Fibroblast of lung (primary cell): ENCODE data around the gene ITGB1. TPM values are rescaled to one million over a fixed set of nuclear protein-coding genes. Genes with fewer than 3 reads are reported as not detected.

Source experiments
- DNase-seq, 2 donors: peaks; one replicate each; pipeline versions ENCODE4 v3.0.0 to v3.0.0-alpha.2; 2010; ENCODE audit warnings: low read depth in 2 of 2
- H2AFZ ChIP-seq: 2 replicates; pipeline ENCODE4 v1.5.1; 2012; ENCODE audit warnings: low read length, control low read depth, inconsistent platforms
- H3K27ac ChIP-seq: 2 replicates; pipeline ENCODE4 v1.5.1; 2011; ENCODE audit warnings: low read length, control low read depth; ENCODE audit not compliant: insufficient read depth
- H3K27me3 ChIP-seq: 2 replicates; pipeline ENCODE4 v1.5.1; 2011; ENCODE audit warnings: mild to moderate bottlenecking, low read length; ENCODE audit not compliant: control insufficient read depth, insufficient read depth
- H3K36me3 ChIP-seq: 2 replicates; pipeline ENCODE4 v1.5.1; 2011; ENCODE audit warnings: low read length; ENCODE audit not compliant: control insufficient read depth, insufficient read depth
- H3K4me1 ChIP-seq: 2 replicates; pipeline ENCODE4 v1.5.1; 2011; ENCODE audit warnings: low read length; ENCODE audit not compliant: control insufficient read depth, insufficient read depth; ENCODE audit errors: extremely low read depth
- H3K4me2 ChIP-seq: 2 replicates; pipeline ENCODE4 v1.5.1; 2011; ENCODE audit warnings: low read length, control low read depth; ENCODE audit not compliant: insufficient read depth; ENCODE audit errors: extremely low read depth
- H3K4me3 ChIP-seq, 4 experiments: fragments of 200-600 bp in 1 of 4; sonication (generic) in 1 of 4; replicated peaks in 1 of 4; 2 replicates each; pipeline ENCODE4 v1.5.1; 2011 to 2016; ENCODE audit warnings: low read length in 4 of 4, low read depth in 3 of 4, mild to moderate bottlenecking in 3 of 4, control low read depth in 2 of 4, inconsistent platforms in 1 of 4, mixed read lengths in 1 of 4; ENCODE audit not compliant: insufficient read depth in 1 of 4; ENCODE audit errors: control extremely low read depth in 1 of 4
- H3K79me2 ChIP-seq: 2 replicates; pipeline ENCODE4 v1.5.1; 2012; ENCODE audit warnings: mild to moderate bottlenecking, low read length, inconsistent platforms; ENCODE audit not compliant: control insufficient read depth, insufficient read depth
- H3K9ac ChIP-seq: 2 replicates; pipeline ENCODE4 v1.5.1; 2011; ENCODE audit warnings: mild to moderate bottlenecking, low read length, control low read depth; ENCODE audit not compliant: insufficient read depth
- H3K9me3 ChIP-seq: 2 replicates; pipeline ENCODE4 v1.5.1; 2012; ENCODE audit warnings: low read depth, low read length; ENCODE audit not compliant: control insufficient read depth, insufficient read depth
- H4K20me1 ChIP-seq: 2 replicates; pipeline ENCODE4 v1.5.1; 2011; ENCODE audit warnings: low read length; ENCODE audit not compliant: control insufficient read depth, insufficient read depth; ENCODE audit errors: extremely low read depth
- CTCF ChIP-seq, 2 donors: IDR thresholded peaks in 1 of 2; conservative IDR thresholded peaks in 1 of 2; 1 replicate in 1 of 2; 2 replicates in 1 of 2; pipeline ENCODE4 v1.5.1; 2011 to 2012; ENCODE audit warnings: low read length in 2 of 2, control low read depth in 1 of 2, inconsistent platforms in 1 of 2, low read depth in 1 of 2, mild to moderate bottlenecking in 1 of 2
- EZH2 ChIP-seq: IDR thresholded peaks from 2 replicates; pipeline ENCODE4 v1.5.1; 2012; ENCODE audit warnings: low read length, control low read depth, mild to moderate bottlenecking; ENCODE audit errors: missing control alignments
- polyA plus RNA-seq, 2 donors: library from polyadenylated mRNA; depleted of rRNA in 1 of 2; stranded (reverse) in 1 of 2; unstranded in 1 of 2; fragments of >200 nt; gene quantifications; 2 replicates each; pipeline ENCODE4 v1.2.1, GENCODE V29; 2011 to 2012; ENCODE audit warnings: missing spikeins in 1 of 2
- total RNA-seq: library from RNA; depleted of rRNA; stranded (reverse); fragments of >200 nt; gene quantifications from 2 replicates; pipeline ENCODE4 v1.2.1, GENCODE V29; 2014

The ITGB1 gene
- total and polyA plus RNA-seq, 2 donors (not counting 1 experiment from before 2014, with no cell fraction given) = 2,456 to 3,450 TPM

DNA sequence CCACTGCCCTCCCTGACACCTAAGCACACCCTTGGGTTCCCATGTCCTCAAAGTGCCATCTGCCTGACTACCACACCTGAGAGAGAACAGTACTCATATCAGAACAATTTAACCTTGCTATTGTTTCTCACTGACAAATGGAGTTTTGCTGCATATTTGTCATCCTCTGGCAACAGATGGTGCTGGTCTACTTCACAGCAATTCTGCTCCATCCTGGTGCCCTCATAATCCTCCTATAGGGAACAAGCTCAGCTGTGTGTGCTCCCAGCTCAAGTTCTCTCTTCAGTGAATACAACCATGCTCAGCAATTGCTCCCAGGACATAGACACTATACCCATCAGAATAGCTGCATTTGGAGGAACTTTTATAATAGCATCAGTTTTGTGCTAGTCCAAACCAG lies 32.8 kb upstream of the ITGB1 start:
- Histone ChIP-seq H3K27me3 (no peaks in the 10 kb centered on the region), H3K4me3 (no peak overlapping the region), H3K79me2 (no peaks in the 10 kb centered on the region), H4K20me1 (no peaks in the 10 kb centered on the region), H3K9me3 (no peaks in the 10 kb centered on the region), H2AFZ (no peak overlapping the region), H3K4me1 (peaks cover 2% of the 10 kb centered on the region), H3K4me2 (no peak overlapping the region), H3K9ac (no peak overlapping the region), H3K27ac (no peak overlapping the region), H3K36me3 (no peaks in the 10 kb centered on the region)
- TF ChIP-seq EZH2 (no peak), CTCF (conservative IDR thresholded peaks at IDR 0.05 in 1 of 2, IDR thresholded peaks at IDR 0.05 in 1 of 2; ENCODE audit: low read depth in 1 of 2, low read length in 2 of 2) (no peak)
- DNase-seq = no peak

DNA sequence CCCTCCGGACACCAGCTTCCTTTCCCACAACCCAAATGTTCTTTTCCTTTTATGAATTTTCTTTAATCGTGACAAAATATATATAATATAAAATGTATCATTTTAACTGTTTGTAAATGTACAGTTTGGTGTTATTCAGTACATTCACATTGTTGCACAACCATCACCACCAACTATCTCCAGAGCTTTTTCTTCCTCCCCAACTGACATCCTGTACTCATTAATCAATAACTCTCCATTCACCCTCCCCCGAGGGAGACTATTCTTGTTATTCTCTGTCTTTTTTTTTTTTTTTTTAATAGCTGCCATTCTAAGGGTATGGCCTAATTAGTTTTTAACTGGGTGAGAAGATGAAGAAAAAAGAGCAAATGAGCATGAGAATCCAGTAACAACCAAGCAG lies 30.6 kb upstream of the ITGB1 start:
- H3K9ac ChIP-seq = no peak overlapping the region
- H3K36me3 ChIP-seq = no peaks in the 10 kb centered on the region

GRCh38 chr10:32987172-32987571 lies 29.1 kb upstream of the ITGB1 start:
- Histone ChIP-seq H3K27ac (no peak overlapping the region), H4K20me1 (no peaks in the 10 kb centered on the region)

More for the DNA sequence above, 30.6 kb upstream of the ITGB1 start:
- H3K9me3 ChIP-seq = no peaks in the 10 kb centered on the region
- no peak for DNase-seq
- no peaks in the 10 kb centered on the region for H3K79me2 ChIP-seq
- H3K27me3 ChIP-seq = no peaks in the 10 kb centered on the region
- H3K4me1 ChIP-seq = peaks cover 18% of the 10 kb centered on the region
- no peaks in the 10 kb centered on the region for H4K20me1 ChIP-seq
- TF ChIP-seq EZH2 (no peak), CTCF (conservative IDR thresholded peaks at IDR 0.05 in 1 of 2, IDR thresholded peaks at IDR 0.05 in 1 of 2; ENCODE audit: low read depth in 1 of 2, low read length in 2 of 2) (no peak)
- H3K4me3 ChIP-seq = no peak overlapping the region
- no peak overlapping the region for H3K27ac ChIP-seq
- H3K4me2 ChIP-seq = no peak overlapping the region
- no peak overlapping the region for H2AFZ ChIP-seq

More at GRCh38 chr10:32987172-32987571, 29.1 kb upstream of the ITGB1 start:
- no peak overlapping the region for H3K4me2 ChIP-seq
- H3K4me1 ChIP-seq = peaks cover 25% of the 10 kb centered on the region
- H3K36me3 ChIP-seq = no peaks in the 10 kb centered on the region
- no peak overlapping the region for H2AFZ ChIP-seq
- no peak overlapping the region for H3K4me3 ChIP-seq
- H3K9me3 ChIP-seq = no peaks in the 10 kb centered on the region
- H3K9ac ChIP-seq = no peak overlapping the region
- H3K79me2 ChIP-seq = no peaks in the 10 kb centered on the region
- no peak for TF ChIP-seq EZH2
- H3K27me3 ChIP-seq = no peaks in the 10 kb centered on the region
- DNase-seq = no peak
